GM20431 (cell line): ENCODE data around the gene CACNG3.
"Not testable (repeated sequence)": the region's sequence is repeated elsewhere in the genome, so short reads cannot be mapped to it uniquely, and the experiment has no call there.

Source experiments
- in situ Hi-C: fragments of 300-500 bp; cut with MseI, MboI; formaldehyde crosslinking; loops from one replicate; pipeline ENCODE4 v1.15.0; 2020; ENCODE audit warnings: low sequenced_read_pairs; ENCODE audit not compliant: unreplicated experiment

The CACNG3 gene

DNA sequence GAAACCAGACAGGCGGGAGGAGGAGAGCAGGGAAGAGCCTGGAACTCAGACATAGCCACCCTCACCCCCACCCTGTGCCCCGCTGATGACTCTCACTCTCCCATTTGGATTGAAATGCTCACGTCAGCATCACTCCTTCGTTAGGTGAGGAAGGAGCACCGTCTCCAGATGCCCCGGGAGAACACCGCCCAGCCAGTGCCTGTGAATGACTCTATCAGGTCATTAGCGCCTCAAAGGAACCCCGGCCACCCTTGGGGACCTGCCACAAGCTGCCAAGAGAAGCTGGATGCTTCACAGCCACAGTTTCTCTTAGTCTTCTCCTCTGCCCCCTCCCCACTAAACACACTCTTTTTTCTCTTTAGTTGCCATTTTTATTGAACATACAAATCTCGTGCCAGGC is 66.0 kb downstream of the CACNG3 start:
- in situ Hi-C loops, result no loop called here

- in situ Hi-C loops, result no loop called here
These were observed 68.3 kb downstream of the CACNG3 start for GRCh38 chr16:24324421-24324820.

- in situ Hi-C loops, result no loop called here
These were observed 72.8 kb downstream of the CACNG3 start for GRCh38 chr16:24328835-24329452.

DNA sequence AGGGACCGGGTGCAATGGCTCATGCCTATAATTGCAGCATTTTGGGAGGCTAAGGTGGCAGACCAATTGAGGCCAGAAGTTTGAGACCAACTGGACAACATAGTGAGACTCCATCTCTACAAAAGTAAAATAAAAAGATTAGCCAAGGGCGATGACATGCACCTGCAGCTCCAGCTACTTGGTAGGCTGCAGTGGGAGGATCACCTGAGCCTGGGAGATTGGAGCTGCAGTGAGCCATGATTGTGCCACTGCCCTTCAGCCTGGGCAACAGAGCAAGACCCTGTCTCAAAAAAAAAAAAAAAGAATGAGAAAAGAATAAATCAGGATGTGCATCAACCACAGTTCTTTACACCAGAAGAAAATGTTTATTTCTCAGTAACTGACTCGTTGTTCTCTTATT is 76.0 kb downstream of the CACNG3 start:
- in situ Hi-C loops, result no loop called here

- in situ Hi-C loops, result no loop called here
These were observed 76.5 kb downstream of the CACNG3 start for GRCh38 chr16:24332582-24333090.

DNA sequence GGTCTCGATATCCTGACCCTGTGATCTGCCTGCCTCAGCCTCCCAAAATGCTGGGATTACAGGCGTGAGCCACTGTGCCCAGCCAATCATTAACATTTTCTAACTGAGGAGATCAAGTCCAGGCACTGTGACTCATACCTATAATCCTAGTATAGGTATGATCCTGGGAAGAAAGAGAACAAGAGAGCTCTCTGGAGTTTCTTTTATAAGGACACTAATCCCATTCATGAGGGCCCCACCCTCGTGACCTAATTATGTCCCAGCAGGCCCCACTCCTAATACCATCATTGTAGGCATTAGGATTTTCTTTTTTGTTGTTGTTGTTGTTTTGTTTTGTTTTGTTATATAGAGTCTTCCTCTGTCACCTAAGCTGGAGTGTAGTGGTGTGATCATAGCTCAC is 80.4 kb downstream of the CACNG3 start:
- in situ Hi-C loops, result no loop called here

DNA sequence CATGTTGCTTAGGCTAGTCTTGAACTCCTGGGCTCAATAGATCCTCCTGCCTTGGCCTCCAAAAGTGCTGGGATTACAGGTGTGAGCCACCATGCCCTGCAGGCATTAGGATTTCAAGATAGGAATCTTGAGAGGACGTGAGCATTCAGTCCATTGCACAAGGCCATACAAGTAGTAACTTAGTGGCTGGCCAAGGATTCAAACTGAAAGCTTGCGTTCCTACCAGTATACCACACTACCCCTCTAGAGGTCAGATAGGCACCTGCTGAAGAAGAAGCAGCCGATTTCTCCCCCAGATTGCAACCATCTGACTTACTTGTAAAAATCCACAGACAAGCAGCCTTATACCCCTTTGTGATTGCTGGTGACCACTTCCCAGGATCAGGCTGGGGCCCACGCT is 80.9 kb downstream of the CACNG3 start:
- in situ Hi-C loops, result no loop called here

DNA sequence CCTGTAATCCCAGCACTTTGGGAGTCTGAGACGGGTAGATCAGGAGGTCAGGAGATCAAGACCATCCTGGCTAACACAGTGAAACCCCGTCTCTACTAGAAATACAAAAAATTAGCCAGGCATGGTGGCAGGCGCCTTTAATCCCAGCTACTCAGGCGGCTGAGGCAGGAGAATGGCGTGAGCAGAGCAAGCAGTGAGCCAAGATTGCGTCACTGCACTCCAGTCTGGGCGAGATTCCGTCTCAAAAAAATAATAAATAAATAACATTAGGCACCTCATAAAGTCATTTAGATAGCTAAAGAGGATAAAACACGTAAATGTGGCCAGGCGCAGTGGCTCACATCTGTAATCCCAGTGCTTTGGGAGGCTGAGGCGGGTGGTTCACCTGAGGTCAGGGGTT is 87.7 kb downstream of the CACNG3 start:
- in situ Hi-C loops, result not testable (repeated sequence)

- in situ Hi-C loops, result no loop called here
These were observed 88.6 kb downstream of the CACNG3 start for GRCh38 chr16:24344784-24345183.

- in situ Hi-C loops, result no loop called here
These were observed 89.6 kb downstream of the CACNG3 start for GRCh38 chr16:24345704-24346103.

DNA sequence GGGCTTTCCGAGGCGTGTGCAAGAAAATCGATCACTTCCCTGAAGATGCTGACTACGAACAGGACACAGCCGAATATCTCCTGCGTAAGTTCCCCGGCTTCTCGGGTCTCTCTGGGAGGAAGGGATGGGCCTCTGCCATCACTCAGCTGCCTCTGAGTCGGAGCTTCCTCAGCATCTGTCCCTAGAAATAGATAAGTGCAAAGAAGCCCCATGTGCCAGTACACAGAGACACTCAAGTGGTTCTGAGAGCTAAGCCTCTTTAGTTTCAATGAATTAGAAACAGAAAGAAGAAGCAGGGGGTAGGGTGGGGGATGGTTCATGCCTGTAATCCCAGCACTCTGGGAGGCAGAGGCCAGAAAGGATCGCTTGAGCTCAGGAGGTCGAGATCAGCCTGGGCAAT is 90.6 kb downstream of the CACNG3 start:
- in situ Hi-C loops, result no loop called here

DNA sequence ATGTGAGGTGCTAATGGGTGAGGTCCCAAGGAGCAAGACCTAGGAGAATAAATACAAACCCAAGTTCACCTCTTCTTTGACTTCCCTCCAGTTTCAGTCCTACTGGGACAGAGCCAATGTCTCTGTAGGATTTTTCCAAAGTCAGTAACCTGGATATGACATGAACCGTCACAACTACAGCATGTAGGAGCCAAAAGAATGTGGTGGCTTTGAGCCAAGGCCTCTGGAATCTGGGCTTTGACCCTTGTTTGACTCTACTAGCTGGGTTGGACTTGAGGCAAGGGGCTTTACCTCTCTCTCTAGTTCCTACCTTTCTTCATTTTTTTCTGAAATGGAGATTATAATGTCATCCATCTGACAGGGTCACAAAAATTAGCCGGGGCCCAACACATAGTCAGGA is 91.4 kb downstream of the CACNG3 start:
- in situ Hi-C loops, result no loop called here

DNA sequence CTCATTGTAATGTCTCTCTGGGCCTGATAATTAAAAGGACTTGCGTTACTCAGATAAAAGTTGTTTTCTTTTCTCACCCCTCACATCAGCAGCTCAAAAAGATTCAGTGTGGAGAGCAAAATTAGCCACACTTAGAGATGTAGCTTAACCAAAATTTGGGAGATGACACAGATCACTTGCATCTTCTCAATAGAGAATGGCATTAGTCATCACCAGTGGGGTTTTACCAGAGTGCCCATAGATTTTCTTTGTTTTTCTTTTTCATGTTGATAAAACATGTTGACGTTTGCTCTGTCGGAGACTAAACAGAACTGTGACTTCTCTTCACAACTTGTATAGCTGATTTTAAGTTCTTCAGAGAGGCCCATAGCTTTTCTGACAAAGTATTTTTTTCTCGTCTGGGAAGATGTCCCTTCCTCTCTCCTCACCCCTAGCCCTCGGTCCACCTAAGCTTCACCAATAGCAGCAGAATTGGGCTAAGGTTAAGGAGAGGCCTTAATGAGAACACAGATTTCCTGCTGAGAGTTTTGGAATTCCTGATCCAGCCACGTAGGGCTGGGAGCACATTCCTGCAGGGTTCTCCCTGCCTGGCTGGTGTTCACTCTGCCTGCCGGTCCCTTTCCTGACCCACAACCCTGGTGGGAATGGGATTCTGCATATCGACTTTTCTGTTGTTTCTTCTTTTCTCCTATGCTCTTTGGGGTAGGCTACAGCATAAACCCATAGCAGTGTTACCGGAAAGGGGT is 92.6 kb downstream of the CACNG3 start:
- in situ Hi-C loops, result no loop called here

- in situ Hi-C loops, result no loop called here
These were observed 93.2 kb downstream of the CACNG3 start for GRCh38 chr16:24349320-24349719.

DNA sequence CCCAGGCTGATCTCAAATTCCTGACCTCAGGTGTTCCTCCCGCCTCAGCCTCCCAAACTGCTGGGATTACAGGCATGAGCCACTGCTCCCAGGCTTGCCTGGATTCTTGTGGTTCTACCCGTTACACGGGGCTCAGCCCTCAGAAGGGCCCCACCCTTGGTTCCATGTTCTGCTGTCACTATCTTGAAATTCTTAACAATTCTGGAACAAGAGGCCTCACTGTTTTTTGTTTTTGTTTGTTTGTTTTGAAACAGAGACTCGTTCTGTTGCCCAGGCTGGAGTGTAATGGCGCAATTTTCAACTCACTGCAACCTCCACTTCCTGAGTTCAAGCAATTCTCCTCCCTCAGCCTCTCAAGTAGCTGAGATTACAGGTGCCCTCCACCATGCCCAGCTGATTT is 96.6 kb downstream of the CACNG3 start:
- in situ Hi-C loops, result no loop called here

- in situ Hi-C loops, result no loop called here
These were observed 97.5 kb downstream of the CACNG3 start for GRCh38 chr16:24353622-24354021.

- in situ Hi-C loops, result no loop called here
These were observed 101.4 kb downstream of the CACNG3 start for GRCh38 chr16:24357511-24357910.

DNA sequence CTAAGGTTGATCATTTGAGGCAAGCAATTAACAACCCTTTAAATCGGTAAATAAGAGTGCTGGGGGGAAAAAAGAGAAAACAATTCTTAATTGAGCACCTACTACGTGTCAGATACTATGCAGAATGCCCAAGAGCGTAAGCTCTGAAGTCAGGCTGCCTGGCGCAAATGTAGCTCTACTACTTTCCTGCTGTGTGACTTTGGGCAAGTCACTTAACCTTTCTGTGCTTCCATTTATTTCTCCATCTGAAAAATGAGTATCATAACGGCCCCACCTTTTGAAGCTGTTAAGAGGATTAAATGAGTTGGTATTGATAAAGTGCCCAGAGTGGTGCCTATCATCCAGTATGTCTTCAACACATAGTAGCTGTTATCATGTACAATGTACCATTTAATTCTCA is 102.0 kb downstream of the CACNG3 start:
- in situ Hi-C loops, result no loop called here

GRCh38 chr16:24359490-24359889 is 103.4 kb downstream of the CACNG3 start:
- in situ Hi-C loops, result no loop called here

GRCh38 chr16:24360936-24361335 is 104.8 kb downstream of the CACNG3 start:
- in situ Hi-C loops, result no loop called here

DNA sequence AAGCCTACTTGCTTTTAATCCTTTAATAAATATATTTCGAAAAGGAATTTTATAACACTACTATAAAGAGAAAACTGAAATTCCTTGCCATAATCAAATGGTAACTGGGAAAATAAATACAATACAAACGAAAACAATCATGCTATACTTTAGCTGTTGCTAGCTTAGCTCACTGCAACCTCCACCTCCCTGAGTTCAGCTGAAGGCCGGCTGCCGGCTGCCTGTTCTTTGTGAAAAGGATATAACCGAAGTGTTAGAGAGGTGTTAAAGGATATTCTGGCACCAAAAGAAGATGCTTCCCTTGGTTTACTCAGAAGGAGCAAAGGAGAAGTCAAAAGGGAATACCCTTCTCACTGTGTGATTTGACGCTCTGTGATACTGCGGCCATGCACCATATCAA is 108.5 kb downstream of the CACNG3 start:
- in situ Hi-C loops, result no loop called here

DNA sequence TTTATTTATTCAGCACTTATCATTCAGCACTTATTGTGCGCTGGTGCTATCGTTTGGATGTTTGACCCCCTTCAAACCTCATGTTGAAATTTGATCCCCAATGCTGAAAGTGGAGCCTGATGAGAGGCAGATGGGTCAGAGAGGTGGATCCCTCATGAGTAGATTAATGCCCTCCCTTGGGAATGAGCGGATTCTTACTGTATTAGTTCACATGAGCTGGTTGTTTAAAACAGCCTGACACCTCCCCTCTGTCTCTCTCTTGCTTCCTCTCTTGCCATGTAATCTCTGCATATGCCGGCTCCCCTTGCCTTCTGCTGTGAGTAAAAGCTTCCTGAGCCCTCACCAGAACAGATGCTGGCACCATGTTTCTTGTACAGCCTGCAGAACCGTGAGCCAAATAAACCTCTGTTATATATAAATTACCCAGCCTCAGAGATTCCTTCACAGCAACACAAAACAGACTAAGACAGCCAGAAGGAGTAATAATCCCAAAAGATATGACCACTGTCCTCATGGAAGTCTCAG is 111.1 kb downstream of the CACNG3 start:
- in situ Hi-C loops, result no loop called here
